Osteocyte (in vitro differentiated cells): ENCODE measurements around the gene SLC35B3. TPM values are rescaled to one million over a fixed set of nuclear protein-coding genes. Genes with fewer than 3 reads are reported as not detected.

ENCODE experiments used
- DNase-seq: peaks from one replicate; pipeline ENCODE4 v3.0.0; 2021; ENCODE audit warnings: mixed read lengths; ENCODE audit not compliant: unreplicated experiment; ENCODE audit errors: extremely low spot score
- H3K27ac Mint-ChIP-seq: one replicate; pipeline ENCODE4 v1.8.0; 2021; ENCODE audit warnings: mild to moderate bottlenecking, mixed read lengths; ENCODE audit not compliant: unreplicated experiment
- H3K27me3 Mint-ChIP-seq: one replicate; pipeline ENCODE4 v1.8.0; 2021; ENCODE audit warnings: mixed read lengths; ENCODE audit not compliant: unreplicated experiment
- H3K36me3 Mint-ChIP-seq: one replicate; pipeline ENCODE4 v1.8.0; 2021; ENCODE audit warnings: mixed read lengths; ENCODE audit not compliant: unreplicated experiment
- H3K4me1 Mint-ChIP-seq: one replicate; pipeline ENCODE4 v1.8.0; 2021; ENCODE audit warnings: mixed read lengths; ENCODE audit not compliant: unreplicated experiment
- H3K4me3 Mint-ChIP-seq: one replicate; pipeline ENCODE4 v1.8.0; 2021; ENCODE audit warnings: mild to moderate bottlenecking, moderate library complexity, mixed read lengths; ENCODE audit not compliant: unreplicated experiment
- H3K9me3 Mint-ChIP-seq: one replicate; pipeline ENCODE4 v1.8.0; 2021; ENCODE audit warnings: mixed read lengths; ENCODE audit not compliant: unreplicated experiment
- long read RNA-seq: library from polyadenylated mRNA; unstranded; transcript quantifications from one replicate; pipeline ENCODE4 v2.0.0, GENCODE V29; 2021
- total RNA-seq: library from RNA; stranded (reverse); gene quantifications from 2 replicates; pipeline ENCODE4 v1.2.1, GENCODE V29; 2021
- TF ChIP-seq, protein P1 (sequence below): fragments of 200-600 bp; sonication (generic); IDR thresholded peaks from 2 replicates; pipeline ENCODE4 v1.5.0; 2021; ENCODE audit warnings: antibody characterized with exemption, mild to moderate bottlenecking, moderate library complexity

Gene SLC35B3
- 23.9 and 27.3 TPM in 2 replicates for total RNA-seq
- long read RNA-seq, transcript SLC35B3-202 (11 exons, 1,973 nt), result major isoform, 49 of 137 reads
- long read RNA-seq, partial matches to known transcripts, result 7 of 137 reads
- long read RNA-seq, other reads (novel, unspliced or antisense), result 81 of 137 reads

GRCh38 chr6:8435093-8435844 is at the start of gene SLC35B3:
SLC35B3 (minus strand) TSS chr6:8435545.
- H3K9me3 Mint-ChIP-seq, result no peaks in the 10 kb centered on the region
- H3K4me1 Mint-ChIP-seq, result peaks cover 42% of the 10 kb centered on the region
- no peaks in the 10 kb centered on the region for H3K36me3 Mint-ChIP-seq
- peak; percentile 99 for DNase-seq
- TF ChIP-seq, protein P1, sequence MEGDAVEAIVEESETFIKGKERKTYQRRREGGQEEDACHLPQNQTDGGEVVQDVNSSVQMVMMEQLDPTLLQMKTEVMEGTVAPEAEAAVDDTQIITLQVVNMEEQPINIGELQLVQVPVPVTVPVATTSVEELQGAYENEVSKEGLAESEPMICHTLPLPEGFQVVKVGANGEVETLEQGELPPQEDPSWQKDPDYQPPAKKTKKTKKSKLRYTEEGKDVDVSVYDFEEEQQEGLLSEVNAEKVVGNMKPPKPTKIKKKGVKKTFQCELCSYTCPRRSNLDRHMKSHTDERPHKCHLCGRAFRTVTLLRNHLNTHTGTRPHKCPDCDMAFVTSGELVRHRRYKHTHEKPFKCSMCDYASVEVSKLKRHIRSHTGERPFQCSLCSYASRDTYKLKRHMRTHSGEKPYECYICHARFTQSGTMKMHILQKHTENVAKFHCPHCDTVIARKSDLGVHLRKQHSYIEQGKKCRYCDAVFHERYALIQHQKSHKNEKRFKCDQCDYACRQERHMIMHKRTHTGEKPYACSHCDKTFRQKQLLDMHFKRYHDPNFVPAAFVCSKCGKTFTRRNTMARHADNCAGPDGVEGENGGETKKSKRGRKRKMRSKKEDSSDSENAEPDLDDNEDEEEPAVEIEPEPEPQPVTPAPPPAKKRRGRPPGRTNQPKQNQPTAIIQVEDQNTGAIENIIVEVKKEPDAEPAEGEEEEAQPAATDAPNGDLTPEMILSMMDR, result no peak
- H3K27ac Mint-ChIP-seq, result peak within 1 kb of the TSS; percentile 98
- no peaks in the 10 kb centered on the region for H3K27me3 Mint-ChIP-seq
- peak within 1 kb of the TSS; percentile 96 for H3K4me3 Mint-ChIP-seq

DNA sequence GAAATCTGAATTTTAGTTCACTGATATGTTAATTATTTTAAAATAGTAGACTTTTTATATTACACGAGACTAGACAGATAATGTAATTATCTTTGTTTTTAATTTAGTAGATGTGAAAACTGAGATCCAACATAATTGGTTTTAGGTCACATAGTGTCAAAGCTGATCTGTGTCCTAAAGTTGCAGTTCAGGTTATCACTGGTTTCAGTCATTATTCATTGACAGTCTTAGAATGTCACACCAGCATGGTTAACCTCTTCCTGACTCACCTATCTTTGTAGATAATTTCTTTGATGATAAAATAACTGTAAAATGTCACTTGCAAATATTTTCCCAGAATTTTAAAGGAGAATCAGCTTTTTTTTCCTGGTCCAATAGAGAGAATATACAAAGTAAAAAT is 48.3 kb upstream of the SLC35B3 start:
- no peak overlapping the region for H3K27ac Mint-ChIP-seq
- H3K36me3 Mint-ChIP-seq, result no peaks in the 10 kb centered on the region
- H3K4me3 Mint-ChIP-seq, result no peak overlapping the region
- TF ChIP-seq, protein P1, result no peak
- no peaks in the 10 kb centered on the region for H3K4me1 Mint-ChIP-seq
- peaks cover 8% of the 10 kb centered on the region for H3K9me3 Mint-ChIP-seq
- DNase-seq, result no peak
- H3K27me3 Mint-ChIP-seq, result peaks cover 12% of the 10 kb centered on the region

DNA sequence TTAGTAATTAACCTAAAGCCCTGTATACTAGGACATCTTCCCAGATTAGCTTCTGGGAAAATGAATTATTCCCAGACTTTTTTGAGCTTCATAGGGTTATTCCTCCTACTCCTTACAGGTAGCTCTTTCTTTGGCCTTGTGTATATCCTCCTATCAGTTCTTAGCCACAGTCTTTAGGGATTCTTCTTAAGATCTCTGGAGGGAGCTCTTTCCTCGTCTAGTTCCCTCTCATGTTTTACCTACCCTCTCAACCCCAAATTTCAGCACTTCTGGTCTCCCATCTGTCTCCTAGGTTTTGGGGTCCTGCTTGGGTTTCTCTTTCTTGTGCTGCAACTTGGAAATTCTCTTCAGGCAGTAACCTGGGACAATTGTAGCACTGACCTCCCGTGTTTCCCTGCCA is 46.4 kb upstream of the SLC35B3 start:
- TF ChIP-seq, protein P1, result no peak
- no peak for DNase-seq
- H3K27ac Mint-ChIP-seq, result no peak overlapping the region

GRCh38 chr6:8478418-8478817 is 43.1 kb upstream of the SLC35B3 start:
- H3K9me3 Mint-ChIP-seq, result peaks cover 15% of the 10 kb centered on the region
- peaks cover 5% of the 10 kb centered on the region for H3K27me3 Mint-ChIP-seq
- no peaks in the 10 kb centered on the region for H3K4me1 Mint-ChIP-seq
- no peak overlapping the region for H3K4me3 Mint-ChIP-seq
- DNase-seq, result no peak
- H3K27ac Mint-ChIP-seq, result no peak overlapping the region
- H3K36me3 Mint-ChIP-seq, result no peaks in the 10 kb centered on the region
- TF ChIP-seq, protein P1, result no peak

More for the DNA sequence above, 46.4 kb upstream of the SLC35B3 start:
- Mint-ChIP-seq H3K27me3 (peaks cover 12% of the 10 kb centered on the region), H3K4me1 (no peaks in the 10 kb centered on the region), H3K36me3 (no peaks in the 10 kb centered on the region), H3K4me3 (no peak overlapping the region), H3K9me3 (peaks cover 14% of the 10 kb centered on the region)

DNA sequence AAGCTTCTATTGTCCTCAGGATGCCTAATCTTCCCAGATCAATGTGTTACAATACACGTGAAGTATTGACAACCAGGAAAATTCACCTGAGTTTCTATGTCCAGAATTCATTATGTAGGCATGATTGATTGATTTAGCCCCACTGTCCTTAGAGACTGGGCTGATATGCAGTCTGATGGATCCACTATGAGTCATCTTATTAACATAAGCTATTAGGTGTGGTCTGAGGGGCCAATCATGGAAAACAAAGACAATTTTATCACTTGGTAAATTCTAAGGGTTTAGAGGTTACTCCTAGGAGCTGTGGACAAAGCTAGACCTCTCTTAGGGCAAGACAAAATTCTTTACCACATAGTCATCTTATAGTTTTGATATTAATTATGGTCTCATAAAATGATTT is 41.3 kb upstream of the SLC35B3 start:
- TF ChIP-seq, protein P1, result no peak

More for the DNA sequence above, 41.3 kb upstream of the SLC35B3 start:
- H3K4me3 Mint-ChIP-seq, result no peak overlapping the region
- H3K4me1 Mint-ChIP-seq, result no peaks in the 10 kb centered on the region
- H3K9me3 Mint-ChIP-seq, result peaks cover 16% of the 10 kb centered on the region
- no peaks in the 10 kb centered on the region for H3K36me3 Mint-ChIP-seq
- DNase-seq, result no peak
- peaks cover 3% of the 10 kb centered on the region for H3K27me3 Mint-ChIP-seq
- H3K27ac Mint-ChIP-seq, result no peak overlapping the region
